ENCODE results near the gene SLC14A1. TPM values are rescaled to one million over a fixed set of nuclear protein-coding genes. Genes with fewer than 3 reads are reported as not detected.

SLC14A1 gene
- total RNA-seq, 2 experiments from 2014 or later: 5.2 to 5.3 TPM

- peak in 1 of 14 experiments; percentile 32 for DNase-seq
- ChIA-PET CTCF (no interaction called here), POLR2A (no interaction called here)
- no peaks in the 10 kb centered on the region for H3K36me3 Mint-ChIP-seq (ENCODE audit: low read depth)
- peaks cover 5% of the 10 kb centered on the region for H3K9me3 Mint-ChIP-seq
- intact Hi-C loops (cut with DNase I, micrococcal nuclease): no loop called here
- no peak overlapping the region for H3K4me3 Mint-ChIP-seq
- no peaks in the 10 kb centered on the region for H3K36me3 ChIP-seq (ENCODE audit: insufficient read depth, low read length)
- no peaks in the 10 kb centered on the region for H3K4me1 Mint-ChIP-seq (ENCODE audit: low read depth)
- no peaks in the 10 kb centered on the region for H3K27me3 Mint-ChIP-seq
- H3K4me1 ChIP-seq (ENCODE audit: insufficient read depth, low read length): no peaks in the 10 kb centered on the region
- no peaks in the 10 kb centered on the region for H3K9me3 ChIP-seq (ENCODE audit: control insufficient read depth in 1 of 2, insufficient read depth in 1 of 2, low read length in 2 of 2)
- H3K4me3 ChIP-seq (ENCODE audit: low read length): no peak overlapping the region
- ATAC-seq (ENCODE audit: poor library complexity): no peak
- H3K27me3 ChIP-seq (ENCODE audit: control insufficient read depth in 1 of 2, insufficient read depth in 2 of 2, low read length in 2 of 2): no peaks in the 10 kb centered on the region
- TF ChIP-seq, protein P1, sequence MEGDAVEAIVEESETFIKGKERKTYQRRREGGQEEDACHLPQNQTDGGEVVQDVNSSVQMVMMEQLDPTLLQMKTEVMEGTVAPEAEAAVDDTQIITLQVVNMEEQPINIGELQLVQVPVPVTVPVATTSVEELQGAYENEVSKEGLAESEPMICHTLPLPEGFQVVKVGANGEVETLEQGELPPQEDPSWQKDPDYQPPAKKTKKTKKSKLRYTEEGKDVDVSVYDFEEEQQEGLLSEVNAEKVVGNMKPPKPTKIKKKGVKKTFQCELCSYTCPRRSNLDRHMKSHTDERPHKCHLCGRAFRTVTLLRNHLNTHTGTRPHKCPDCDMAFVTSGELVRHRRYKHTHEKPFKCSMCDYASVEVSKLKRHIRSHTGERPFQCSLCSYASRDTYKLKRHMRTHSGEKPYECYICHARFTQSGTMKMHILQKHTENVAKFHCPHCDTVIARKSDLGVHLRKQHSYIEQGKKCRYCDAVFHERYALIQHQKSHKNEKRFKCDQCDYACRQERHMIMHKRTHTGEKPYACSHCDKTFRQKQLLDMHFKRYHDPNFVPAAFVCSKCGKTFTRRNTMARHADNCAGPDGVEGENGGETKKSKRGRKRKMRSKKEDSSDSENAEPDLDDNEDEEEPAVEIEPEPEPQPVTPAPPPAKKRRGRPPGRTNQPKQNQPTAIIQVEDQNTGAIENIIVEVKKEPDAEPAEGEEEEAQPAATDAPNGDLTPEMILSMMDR (IDR thresholded peaks at IDR 0.05): no peak
- H3K27ac Mint-ChIP-seq: no peak overlapping the region
- H3K27ac ChIP-seq (ENCODE audit: low read depth in 1 of 2, low read length in 2 of 2): no peak overlapping the region
Measured at GRCh38 chr18:45793264-45793965, 69.4 kb downstream of the SLC14A1 start.

DNA sequence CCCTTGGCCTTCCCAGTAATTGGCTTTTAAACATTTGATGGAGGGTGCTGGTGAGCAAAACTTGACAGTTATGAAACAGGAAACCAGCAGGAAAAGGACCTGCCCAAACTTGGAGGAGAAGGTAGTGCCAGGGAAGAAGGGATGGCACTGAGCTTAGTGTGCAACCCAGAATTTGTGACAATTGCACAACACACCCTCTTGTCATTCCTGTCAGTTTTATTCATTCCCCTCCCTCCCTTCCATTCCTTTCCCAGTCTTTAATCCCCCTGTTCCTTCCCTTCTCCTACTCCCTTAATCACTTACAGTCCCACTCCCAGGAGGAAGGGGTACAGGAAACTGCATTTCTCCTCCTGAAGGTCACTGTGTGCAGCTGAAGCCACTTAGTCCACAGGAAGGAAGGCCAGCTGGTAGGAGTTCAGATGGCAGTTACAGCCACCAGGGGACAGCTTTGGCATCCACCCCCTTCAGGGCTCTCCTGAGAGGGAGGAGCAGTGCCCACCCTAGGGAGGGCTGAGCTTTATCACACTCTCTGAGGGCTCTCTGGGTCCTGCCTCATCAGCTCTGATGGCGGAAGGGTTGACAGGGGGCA is 77.5 kb downstream of the SLC14A1 start:
- H3K36me3 ChIP-seq (ENCODE audit: insufficient read depth, low read length): no peaks in the 10 kb centered on the region
- H3K4me3 Mint-ChIP-seq: no peak overlapping the region
- DNase-seq (no peak), ATAC-seq (ENCODE audit: poor library complexity) (no peak)
- ChIA-PET POLR2A (no interaction called here), CTCF (no interaction called here)
- peaks cover 4 to 6% of the 10 kb centered on the region in 2 experiments for H3K9me3 ChIP-seq (ENCODE audit: control insufficient read depth in 1 of 2, insufficient read depth in 1 of 2, low read length in 2 of 2)
- no peak overlapping the region for H3K27ac ChIP-seq (ENCODE audit: low read depth in 1 of 2, low read length in 2 of 2)
- no peaks in the 10 kb centered on the region for H3K4me1 ChIP-seq (ENCODE audit: insufficient read depth, low read length)
- TF ChIP-seq, protein P1 (IDR thresholded peaks at IDR 0.05): no peak
- no peak overlapping the region for H3K4me3 ChIP-seq (ENCODE audit: low read length)
- no peak overlapping the region for H3K27ac Mint-ChIP-seq
- H3K4me1 Mint-ChIP-seq (ENCODE audit: low read depth): no peaks in the 10 kb centered on the region
- intact Hi-C loops (cut with DNase I, micrococcal nuclease): no loop called here
- H3K36me3 Mint-ChIP-seq (ENCODE audit: low read depth): no peaks in the 10 kb centered on the region
- peaks cover 3% of the 10 kb centered on the region for H3K9me3 Mint-ChIP-seq
- H3K27me3 Mint-ChIP-seq: peaks cover 8% of the 10 kb centered on the region
- peaks cover 0 to 5% of the 10 kb centered on the region in 2 experiments for H3K27me3 ChIP-seq (ENCODE audit: control insufficient read depth in 1 of 2, insufficient read depth in 2 of 2, low read length in 2 of 2)

Other genes with a start within 250 kb of the SLC14A1 start
- not detected for gene SLC14A2, start 108.7 kb upstream of the SLC14A1 start, total RNA-seq
- not detected for gene SIGLEC15, start 101.5 kb downstream of the SLC14A1 start, total RNA-seq
- 10 to 100 TPM; 25.3 to 26.9 TPM for gene EPG5, start 243.1 kb downstream of the SLC14A1 start, total RNA-seq